GM10847 (cell line): ENCODE measurements around the gene LYRM4.

Source experiments
- POLR2A ChIP-seq: IDR thresholded peaks from 2 replicates; pipeline ENCODE4 v1.6.1; 2011; ENCODE audit not compliant: insufficient read length; ENCODE audit errors: extremely low read depth

Gene LYRM4

DNA sequence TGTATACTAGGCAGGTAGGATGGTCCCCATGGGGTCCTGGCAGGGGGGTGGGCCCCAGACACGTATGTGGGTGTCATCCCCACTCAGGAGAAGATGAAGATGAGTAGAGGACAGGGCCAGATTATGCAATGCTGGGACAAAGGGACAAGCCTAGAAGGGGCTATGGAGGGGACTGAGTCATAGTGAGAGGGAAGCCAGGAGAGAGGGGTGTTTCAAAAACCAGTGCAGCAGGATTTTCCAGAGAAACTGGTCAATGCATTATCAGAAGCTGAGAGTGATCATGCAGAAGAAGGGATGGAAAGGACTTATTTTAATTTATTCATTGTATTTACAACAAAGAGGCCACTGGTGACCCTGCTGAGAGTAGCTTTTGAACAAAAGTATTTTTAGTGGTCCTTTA, 101.6 kb downstream of the LYRM4 start:
- TF ChIP-seq POLR2A, result no peak

- no peak for TF ChIP-seq POLR2A
These were observed 102.6 kb downstream of the LYRM4 start for GRCh38 chr6:5158180-5158579.

- TF ChIP-seq POLR2A, result no peak
These were observed 103.1 kb downstream of the LYRM4 start for GRCh38 chr6:5157621-5158138.

GRCh38 chr6:5156627-5157026, 104.1 kb downstream of the LYRM4 start:
- TF ChIP-seq POLR2A, result no peak

- no peak for TF ChIP-seq POLR2A
These were observed 104.8 kb downstream of the LYRM4 start for GRCh38 chr6:5155906-5156305.

- no peak for TF ChIP-seq POLR2A
These were observed 107.6 kb downstream of the LYRM4 start for GRCh38 chr6:5153186-5153585.

DNA sequence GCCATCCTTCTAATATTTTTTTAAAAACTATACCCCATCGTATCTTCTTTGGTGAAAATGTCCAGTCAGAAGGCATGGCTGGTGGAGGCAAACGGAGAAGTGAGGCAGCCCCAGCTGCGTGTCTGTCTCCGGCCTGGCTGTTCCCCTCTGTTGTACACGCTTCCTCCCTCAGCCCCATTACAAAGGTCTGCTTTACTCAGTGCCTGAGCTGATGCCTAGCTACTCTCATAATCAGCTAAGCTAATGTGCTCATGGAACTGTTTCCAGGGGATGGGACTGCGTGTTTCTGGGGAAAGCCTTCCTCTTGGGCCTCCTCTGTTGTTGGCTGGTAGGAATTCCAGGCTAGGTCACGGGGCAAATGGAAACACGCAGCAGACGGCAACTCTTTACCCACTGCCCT, 108.3 kb downstream of the LYRM4 start:
- no peak for TF ChIP-seq POLR2A

GRCh38 chr6:5151955-5152401, 108.8 kb downstream of the LYRM4 start:
- no peak for TF ChIP-seq POLR2A

- no peak for TF ChIP-seq POLR2A
These were observed 109.3 kb downstream of the LYRM4 start for GRCh38 chr6:5151360-5151954.

DNA sequence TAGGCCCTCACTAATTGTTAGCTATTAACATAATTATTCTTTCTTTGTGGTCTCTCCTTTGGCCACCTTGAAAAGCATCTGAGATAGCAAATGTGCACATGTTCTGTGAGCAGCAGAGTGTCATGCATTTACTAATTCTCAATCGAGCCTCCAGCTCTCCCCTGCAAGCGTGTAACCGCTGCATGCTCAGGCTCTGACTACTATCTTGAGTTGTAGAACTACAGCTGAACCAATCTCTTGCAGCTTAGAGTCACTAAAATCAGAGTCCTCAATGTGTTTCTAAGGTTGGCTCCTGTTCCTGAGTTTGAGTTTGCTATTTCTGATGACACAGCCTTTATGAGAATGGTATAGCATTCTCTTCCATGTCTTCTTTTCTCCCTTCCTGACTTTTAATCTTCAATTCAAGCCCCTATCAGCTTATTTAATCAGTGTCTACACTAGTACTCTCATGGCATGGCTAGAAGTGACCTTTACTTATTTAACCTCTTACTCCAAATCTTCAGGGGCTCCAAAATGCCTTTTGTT, 110.1 kb downstream of the LYRM4 start:
- no peak for TF ChIP-seq POLR2A

DNA sequence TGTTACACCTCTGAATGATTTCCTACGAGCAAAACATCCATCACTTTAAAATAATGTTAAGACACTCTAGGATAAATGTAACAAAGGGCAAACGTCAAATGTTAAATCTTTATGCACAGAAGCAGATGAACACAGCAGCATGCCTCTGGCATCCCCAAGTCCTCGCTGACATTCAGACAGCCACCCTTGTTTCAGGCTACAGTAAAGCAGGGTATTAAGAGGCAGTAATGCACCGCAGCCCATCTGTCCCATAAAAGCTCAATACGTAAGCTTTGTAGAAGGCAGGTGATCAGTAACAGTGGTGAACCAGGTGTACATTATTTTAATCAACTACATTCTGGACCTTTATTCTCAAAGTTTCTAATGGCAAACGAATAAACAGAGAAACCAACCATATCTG, 110.9 kb downstream of the LYRM4 start:
- TF ChIP-seq POLR2A, result no peak

DNA sequence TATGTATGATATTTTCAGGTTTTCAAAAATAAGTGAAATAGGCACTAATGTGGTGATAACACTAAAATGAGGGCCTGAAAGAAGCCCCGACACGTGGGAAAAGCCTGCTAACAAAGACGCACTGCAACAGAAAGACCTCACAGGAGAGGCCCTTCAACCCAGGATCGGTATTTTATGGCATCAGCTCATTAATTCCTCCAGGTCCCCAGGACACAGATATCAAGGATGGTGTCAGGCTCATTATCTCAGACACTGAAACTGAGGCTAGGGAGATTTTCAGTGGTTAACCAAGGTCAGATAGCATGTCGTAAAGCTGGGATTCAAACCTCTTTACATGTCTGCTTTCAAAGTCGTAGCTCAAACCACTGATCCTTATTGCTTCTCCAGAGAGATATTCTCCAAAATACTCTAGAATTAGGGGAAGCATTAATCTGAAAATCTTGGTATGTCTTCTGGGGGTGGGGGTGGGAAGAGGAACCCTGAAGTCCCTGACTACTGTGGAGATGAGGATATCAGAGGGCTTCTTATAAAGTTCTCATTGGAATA, 111.5 kb downstream of the LYRM4 start:
- no peak for TF ChIP-seq POLR2A

DNA sequence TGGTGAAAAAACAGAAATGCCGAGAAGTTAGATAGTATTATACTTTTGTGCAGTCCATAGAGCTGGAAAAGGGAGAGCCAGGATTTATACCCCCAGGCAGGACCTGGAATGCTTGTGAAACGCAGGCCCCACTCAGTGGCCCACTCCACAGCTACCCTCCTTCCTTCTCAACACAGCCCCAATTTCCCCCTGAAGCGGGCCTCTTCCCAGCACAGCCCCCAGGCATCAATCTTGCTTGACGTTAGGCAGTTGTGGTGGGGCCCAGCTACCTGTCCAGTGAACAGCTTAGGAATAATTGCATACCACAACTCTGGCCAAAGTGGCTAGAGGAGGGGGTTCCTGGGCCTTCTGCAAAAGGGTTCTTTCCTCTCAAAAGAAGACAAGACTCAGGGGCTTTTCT, 114.4 kb downstream of the LYRM4 start:
- TF ChIP-seq POLR2A, result no peak

GRCh38 chr6:5143634-5144311, 117.0 kb downstream of the LYRM4 start:
- no peak for TF ChIP-seq POLR2A

GRCh38 chr6:5142915-5143314, 117.8 kb downstream of the LYRM4 start:
- no peak for TF ChIP-seq POLR2A

- no peak for TF ChIP-seq POLR2A
These were observed 118.6 kb downstream of the LYRM4 start for GRCh38 chr6:5142131-5142530.
